GM18519 (cell line): ENCODE results near the gene GLP1R.
"Not testable (repeated sequence)": the region's sequence is repeated elsewhere in the genome, so short reads cannot be mapped to it uniquely, and the experiment has no call there.

Experiments
- ATAC-seq: cut with Tn5 transposase; IDR thresholded peaks from one replicate; pipeline ENCODE4 v1.9.1; 2021; ENCODE audit warnings: mild to moderate bottlenecking, moderate library complexity; ENCODE audit not compliant: unreplicated experiment, low FRiP score

Gene GLP1R

GRCh38 chr6:39114704-39115599 is 66.4 kb downstream of the GLP1R start, which contains the start of gene SAYSD1:
TSS of gene SAYSD1 (minus strand) at chr6:39115186. CDS start at chr6:39115089, 97 bp downstream.
- peak; percentile 70 for ATAC-seq

GRCh38 chr6:39118921-39119320 is 70.3 kb downstream of the GLP1R start:
- no peak for ATAC-seq

- ATAC-seq = no peak
Observed at GRCh38 chr6:39124114-39124513, 75.5 kb downstream of the GLP1R start.

DNA sequence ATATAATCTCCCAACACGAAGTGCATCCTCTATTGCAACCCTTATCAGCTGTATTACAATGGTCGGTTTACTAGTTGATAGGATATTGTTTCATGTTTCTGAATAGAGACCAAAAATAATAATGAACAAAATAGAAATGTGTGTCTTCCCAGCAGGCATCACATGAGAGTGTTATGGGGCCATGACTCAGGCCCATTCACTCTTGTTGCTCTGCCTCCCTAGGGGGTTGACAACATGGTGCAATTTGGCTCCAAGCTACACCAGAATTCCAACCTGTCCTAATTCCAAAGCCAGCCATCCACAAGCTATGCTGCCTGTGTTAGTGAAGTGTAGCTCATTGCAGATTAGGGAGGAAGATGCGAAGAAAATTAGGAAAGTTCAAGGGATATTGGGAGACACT is 79.5 kb downstream of the GLP1R start:
- no peak for ATAC-seq

GRCh38 chr6:39128832-39129231 is 80.3 kb downstream of the GLP1R start:
- ATAC-seq = no peak

DNA sequence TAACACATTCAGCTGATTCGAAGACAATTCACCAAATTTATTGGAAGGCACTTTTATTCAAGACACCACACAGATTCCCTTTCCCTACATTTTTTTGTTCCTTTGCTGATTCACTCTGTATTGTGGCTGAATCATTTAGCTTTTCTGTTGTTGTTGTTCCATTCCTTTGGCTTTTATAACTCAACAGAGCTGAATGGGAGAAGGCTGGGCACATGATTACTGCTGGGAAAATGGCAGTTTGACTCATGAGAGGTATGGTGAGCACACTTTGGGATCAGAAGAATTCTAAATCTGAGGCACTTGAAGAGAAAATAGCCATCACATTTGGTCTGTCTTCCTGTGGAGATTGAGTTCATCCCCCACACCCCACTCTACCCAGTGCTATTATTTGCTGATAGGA is 82.1 kb downstream of the GLP1R start:
- no peak for ATAC-seq

GRCh38 chr6:39134761-39135160 is 86.2 kb downstream of the GLP1R start:
- ATAC-seq = not testable (repeated sequence)

GRCh38 chr6:39136207-39136606 is 87.6 kb downstream of the GLP1R start:
- ATAC-seq = not testable (repeated sequence)

DNA sequence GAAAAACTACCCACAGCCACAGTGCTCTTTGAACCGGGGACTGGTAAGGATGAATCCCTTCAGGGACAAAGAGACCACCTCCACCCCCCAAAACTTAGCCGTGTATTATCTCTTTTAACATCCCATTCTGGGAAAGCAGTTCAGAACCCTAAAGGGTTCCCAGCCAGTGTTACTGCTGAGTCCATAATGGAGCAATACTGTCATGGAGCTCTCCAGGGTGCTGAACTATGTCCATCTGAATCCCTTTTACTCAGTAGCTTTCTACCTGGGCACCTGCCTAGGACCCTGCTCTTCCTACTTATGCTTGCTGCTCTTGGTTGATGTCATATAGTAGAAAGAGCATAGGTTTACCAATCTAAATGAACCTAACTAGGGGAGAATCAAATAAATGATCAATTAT is 88.7 kb downstream of the GLP1R start:
- ATAC-seq = no peak
